Gastroesophageal sphincter (tissue), 3 donors: ENCODE data around the gene PNPO.

Source experiments
- CTCF ChIP-seq, 4 experiments: fragments of 200-600 bp in 2 of 4; fragments of 450-650 bp in 2 of 4; sonication (generic) in 1 of 4; IDR thresholded peaks; one replicate each; pipeline ENCODE4 v1.5.1; 2017 to 2019; ENCODE audit warnings: antibody characterized with exemption in 4 of 4, mild to moderate bottlenecking in 2 of 4, moderate library complexity in 2 of 4
- POLR2A ChIP-seq, 2 donors: fragments of 450-650 bp; IDR thresholded peaks; one replicate each; pipeline ENCODE4 v1.6.1; 2017; ENCODE audit warnings: antibody characterized with exemption in 2 of 2, mild to moderate bottlenecking in 2 of 2, moderate library complexity in 1 of 2

GRCh38 chr17:47927821-47928400 lies 13.5 kb upstream of the PNPO start:
- TF ChIP-seq CTCF (IDR thresholded peaks at IDR 0.05) (no peak), POLR2A (IDR thresholded peaks at IDR 0.05) (no peak)
